Activated naive CD4-positive, alpha-beta T cell treated with anti-CD3 and anti-CD28 coated beads, Interleukin-2, amount 10 ng/mL, durations not matched to agents 7 days and 5 days (primary cell): Measurements from ENCODE around the gene KRTAP24-1.

Experiments
- CTCF ChIA-PET: fragments of 350-600 bp; sonication (Branson Sonifier 250); formaldehyde crosslinking; loops from one replicate; lab custom pipeline; 2021; ENCODE audit warnings: antibody characterized with exemption; lab: Charles Lee
- DNase-seq: peaks from one replicate; pipeline ENCODE4 v3.0.0-alpha.2; 2020
- H3K27ac Mint-ChIP-seq: one replicate; pipeline ENCODE4 v1.8.0; 2021; ENCODE audit warnings: mild to moderate bottlenecking, moderate library complexity, mixed read lengths
- H3K27me3 Mint-ChIP-seq: one replicate; pipeline ENCODE4 v1.8.0; 2021; ENCODE audit warnings: mild to moderate bottlenecking, mixed read lengths
- H3K36me3 Mint-ChIP-seq: one replicate; pipeline ENCODE4 v1.8.0; 2021; ENCODE audit warnings: mixed read lengths
- H3K4me1 Mint-ChIP-seq: one replicate; pipeline ENCODE4 v1.8.0; 2021; ENCODE audit warnings: mixed read lengths
- H3K4me3 Mint-ChIP-seq: one replicate; pipeline ENCODE4 v1.8.0; 2021; ENCODE audit warnings: mild to moderate bottlenecking, moderate library complexity, mixed read lengths
- H3K9me3 Mint-ChIP-seq: one replicate; pipeline ENCODE4 v1.8.0; 2021; ENCODE audit warnings: mixed read lengths

The KRTAP24-1 gene

GRCh38 chr21:30255679-30256078, 27.1 kb downstream of the KRTAP24-1 start:
- H3K27me3 Mint-ChIP-seq, result no peaks in the 10 kb centered on the region
- DNase-seq, result no peak
- no peak overlapping the region for H3K4me3 Mint-ChIP-seq
- H3K27ac Mint-ChIP-seq, result no peak overlapping the region
- H3K4me1 Mint-ChIP-seq, result no peaks in the 10 kb centered on the region
- no peaks in the 10 kb centered on the region for H3K36me3 Mint-ChIP-seq
- CTCF ChIA-PET, result no interaction called here
- H3K9me3 Mint-ChIP-seq, result no peaks in the 10 kb centered on the region

DNA sequence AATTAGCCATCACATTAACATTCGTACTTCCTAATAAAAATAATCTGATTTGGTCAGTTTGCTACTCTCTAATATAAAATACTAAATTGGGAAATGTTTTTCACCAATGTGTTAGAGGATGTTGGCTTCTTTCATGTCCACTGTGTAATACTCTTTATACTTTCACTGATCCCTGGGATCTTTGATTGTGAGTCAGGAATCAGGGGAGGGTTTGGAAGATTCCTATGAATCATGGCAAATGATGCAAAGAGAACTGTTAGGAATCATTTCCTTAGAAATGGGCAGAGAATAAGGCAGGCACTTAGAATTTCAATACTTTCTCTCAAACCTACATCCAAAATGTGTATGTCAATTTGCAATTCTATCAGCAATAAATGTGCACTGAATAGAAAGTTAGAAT, 31.0 kb downstream of the KRTAP24-1 start:
- Mint-ChIP-seq H3K4me1 (no peaks in the 10 kb centered on the region), H3K36me3 (no peaks in the 10 kb centered on the region)

DNA sequence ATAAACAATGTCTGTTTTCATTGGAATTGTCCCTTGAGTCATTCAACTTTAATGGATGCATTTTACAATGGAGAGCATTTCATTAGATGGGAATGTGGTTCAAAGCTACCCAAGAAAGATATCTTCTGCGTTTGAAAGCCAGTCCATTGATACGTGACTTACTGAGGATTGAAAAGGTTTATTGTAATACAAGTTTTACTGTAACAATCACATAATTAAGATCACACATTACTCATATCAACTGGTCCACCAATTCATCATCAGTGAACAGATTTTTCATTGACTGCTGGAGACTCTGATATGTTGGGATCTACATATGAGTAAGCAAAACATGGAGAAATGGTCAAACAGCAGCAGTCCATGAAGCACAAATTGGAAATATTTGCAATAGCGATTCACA, 32.8 kb downstream of the KRTAP24-1 start:
- CTCF ChIA-PET, result no interaction called here
- Mint-ChIP-seq H3K4me3 (no peak overlapping the region), H3K9me3 (no peaks in the 10 kb centered on the region), H3K27me3 (no peaks in the 10 kb centered on the region), H3K36me3 (no peaks in the 10 kb centered on the region), H3K27ac (no peak overlapping the region), H3K4me1 (no peaks in the 10 kb centered on the region)
- no peak for DNase-seq

More for the DNA sequence above, 31.0 kb downstream of the KRTAP24-1 start:
- H3K27ac Mint-ChIP-seq, result no peak overlapping the region
- no peak overlapping the region for H3K4me3 Mint-ChIP-seq
- no peaks in the 10 kb centered on the region for H3K9me3 Mint-ChIP-seq
- CTCF ChIA-PET, result no interaction called here
- no peak for DNase-seq
- no peaks in the 10 kb centered on the region for H3K27me3 Mint-ChIP-seq

- CTCF ChIA-PET, result no interaction called here
- Mint-ChIP-seq H3K27me3 (no peaks in the 10 kb centered on the region), H3K9me3 (no peaks in the 10 kb centered on the region), H3K27ac (no peak overlapping the region), H3K4me1 (no peaks in the 10 kb centered on the region), H3K4me3 (no peak overlapping the region), H3K36me3 (no peaks in the 10 kb centered on the region)
- DNase-seq, result no peak
These were observed 33.9 kb downstream of the KRTAP24-1 start for GRCh38 chr21:30248844-30249243.

GRCh38 chr21:30245061-30245460, 37.7 kb downstream of the KRTAP24-1 start:
- no peak for DNase-seq
- Mint-ChIP-seq H3K4me1 (no peaks in the 10 kb centered on the region), H3K4me3 (no peak overlapping the region), H3K27ac (no peak overlapping the region), H3K36me3 (no peaks in the 10 kb centered on the region), H3K9me3 (no peaks in the 10 kb centered on the region), H3K27me3 (no peaks in the 10 kb centered on the region)
- CTCF ChIA-PET, result interaction anchor here (1.2 kb wide), 1 partner anchor 52 kb away, joined by 3 read pairs; no protein-coding TSS in a partner anchor

DNA sequence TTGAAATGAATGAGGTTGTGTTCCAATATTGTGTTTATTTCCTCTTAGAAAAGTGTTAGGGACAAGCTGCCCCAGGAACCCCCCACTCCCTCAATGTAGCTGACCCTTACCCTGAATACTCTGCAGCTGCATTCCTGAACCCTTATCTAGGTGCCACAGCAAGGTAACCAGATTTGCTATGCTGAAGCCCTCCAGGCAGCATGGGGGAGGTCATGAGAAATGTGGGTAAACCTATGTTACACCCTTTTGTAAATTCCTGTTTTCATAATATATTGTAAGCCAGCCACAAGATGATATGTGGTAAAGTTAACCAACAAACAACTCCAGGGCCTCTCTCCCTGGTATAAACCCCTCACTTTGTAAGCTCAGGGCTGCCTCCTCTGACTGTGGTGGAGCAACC, 39.1 kb downstream of the KRTAP24-1 start:
- CTCF ChIA-PET, result interaction anchor here (1.2 kb wide), 1 partner anchor 54 kb away, joined by 3 read pairs; no protein-coding TSS in a partner anchor
- no peak for DNase-seq
- Mint-ChIP-seq H3K4me1 (no peaks in the 10 kb centered on the region), H3K4me3 (no peak overlapping the region), H3K36me3 (no peaks in the 10 kb centered on the region), H3K27me3 (no peaks in the 10 kb centered on the region), H3K9me3 (no peaks in the 10 kb centered on the region), H3K27ac (no peak overlapping the region)

GRCh38 chr21:30240661-30241060, 42.1 kb downstream of the KRTAP24-1 start:
- no peak for DNase-seq
- Mint-ChIP-seq H3K9me3 (no peaks in the 10 kb centered on the region), H3K36me3 (no peaks in the 10 kb centered on the region), H3K4me1 (no peaks in the 10 kb centered on the region), H3K27me3 (no peaks in the 10 kb centered on the region), H3K27ac (no peak overlapping the region), H3K4me3 (no peak overlapping the region)
- CTCF ChIA-PET, result no interaction called here

DNA sequence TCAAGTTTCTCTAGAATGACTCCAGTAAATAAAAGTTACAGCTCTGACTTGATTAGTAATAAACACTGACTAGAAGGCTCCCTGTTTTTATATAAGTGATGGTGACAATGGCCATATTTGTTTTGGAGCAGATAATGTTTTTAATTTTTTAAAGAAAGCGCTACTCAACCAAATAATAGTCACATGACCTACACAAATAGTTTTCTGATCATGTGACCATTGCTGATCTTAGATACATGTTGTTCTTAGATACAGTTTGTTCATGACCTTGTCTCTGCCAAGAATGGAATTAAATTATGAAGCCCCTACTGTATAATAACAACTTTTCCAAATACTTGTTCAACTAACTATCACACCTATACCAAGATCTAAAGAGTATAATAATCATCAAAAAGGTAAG, 44.6 kb downstream of the KRTAP24-1 start:
- DNase-seq, result no peak
- H3K4me1 Mint-ChIP-seq, result no peaks in the 10 kb centered on the region
- no peaks in the 10 kb centered on the region for H3K36me3 Mint-ChIP-seq
- H3K27ac Mint-ChIP-seq, result no peak overlapping the region
- no peaks in the 10 kb centered on the region for H3K27me3 Mint-ChIP-seq
- H3K9me3 Mint-ChIP-seq, result no peaks in the 10 kb centered on the region
- CTCF ChIA-PET, result no interaction called here
- no peak overlapping the region for H3K4me3 Mint-ChIP-seq

DNA sequence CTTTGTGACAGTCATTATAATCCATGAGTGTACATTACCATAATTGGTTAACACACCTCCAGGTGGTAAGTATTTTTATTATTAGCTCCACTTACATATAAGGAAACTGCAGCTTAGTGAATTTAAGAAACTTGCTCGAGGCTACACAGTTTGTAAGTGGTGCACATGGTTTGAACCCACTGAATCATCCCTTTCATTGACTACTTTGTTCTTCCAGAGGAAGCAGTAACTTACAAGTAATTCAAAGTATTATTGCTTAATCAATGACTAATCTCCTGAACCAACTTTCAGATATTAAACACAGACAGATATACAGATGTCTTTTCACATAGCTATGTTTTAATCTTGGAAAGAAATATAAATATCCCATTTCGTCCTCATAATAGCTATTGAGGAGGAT, 48.1 kb downstream of the KRTAP24-1 start:
- DNase-seq, result no peak
- CTCF ChIA-PET, result no interaction called here
- Mint-ChIP-seq H3K4me1 (no peaks in the 10 kb centered on the region), H3K36me3 (no peaks in the 10 kb centered on the region), H3K9me3 (no peaks in the 10 kb centered on the region), H3K27me3 (no peaks in the 10 kb centered on the region), H3K27ac (no peak overlapping the region), H3K4me3 (no peak overlapping the region)

GRCh38 chr21:30234050-30234449, 48.7 kb downstream of the KRTAP24-1 start:
- Mint-ChIP-seq H3K36me3 (no peaks in the 10 kb centered on the region), H3K27ac (no peak overlapping the region), H3K4me1 (no peaks in the 10 kb centered on the region), H3K27me3 (no peaks in the 10 kb centered on the region), H3K4me3 (no peak overlapping the region), H3K9me3 (no peaks in the 10 kb centered on the region)
- CTCF ChIA-PET, result no interaction called here
- no peak for DNase-seq

DNA sequence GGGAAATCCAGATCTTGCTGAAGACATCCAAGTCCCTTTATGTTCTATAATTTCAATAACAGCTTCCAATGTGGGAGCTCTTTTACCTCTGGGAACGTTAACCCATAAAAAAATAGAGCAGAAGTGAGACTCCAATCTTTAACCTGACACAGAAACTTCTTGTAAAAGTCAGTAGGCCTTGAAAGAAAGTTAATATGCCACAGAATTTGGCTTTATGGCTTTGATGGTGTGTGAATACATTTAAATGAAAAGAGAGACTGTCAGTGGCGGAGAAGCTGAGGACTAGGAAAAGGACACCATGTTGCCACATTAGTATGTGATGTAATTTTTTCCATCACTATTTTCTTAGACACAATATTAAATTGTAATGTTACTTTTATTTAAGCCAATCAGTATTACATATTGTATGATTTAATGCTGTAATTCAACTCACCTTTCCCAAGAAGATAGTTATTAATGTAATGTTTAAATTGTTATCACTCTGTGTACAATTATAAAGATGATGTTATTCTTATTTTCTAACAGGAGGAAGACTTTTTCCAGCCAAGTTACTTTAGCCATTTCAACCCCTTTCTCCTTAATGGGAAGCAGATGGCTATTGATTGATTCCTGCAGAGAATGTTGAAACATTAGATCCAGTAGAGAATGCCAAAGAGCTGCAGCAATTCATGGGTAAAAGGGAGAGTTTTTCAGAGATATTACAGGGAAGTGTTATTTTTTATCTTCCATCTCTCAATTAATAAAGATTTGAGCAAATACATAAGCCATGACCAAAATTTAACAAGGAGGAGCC, 49.3 kb downstream of the KRTAP24-1 start:
- no peak for DNase-seq
- Mint-ChIP-seq H3K4me3 (no peak overlapping the region), H3K9me3 (no peaks in the 10 kb centered on the region), H3K27ac (no peak overlapping the region), H3K36me3 (no peaks in the 10 kb centered on the region), H3K27me3 (no peaks in the 10 kb centered on the region), H3K4me1 (no peaks in the 10 kb centered on the region)
- CTCF ChIA-PET, result no interaction called here

DNA sequence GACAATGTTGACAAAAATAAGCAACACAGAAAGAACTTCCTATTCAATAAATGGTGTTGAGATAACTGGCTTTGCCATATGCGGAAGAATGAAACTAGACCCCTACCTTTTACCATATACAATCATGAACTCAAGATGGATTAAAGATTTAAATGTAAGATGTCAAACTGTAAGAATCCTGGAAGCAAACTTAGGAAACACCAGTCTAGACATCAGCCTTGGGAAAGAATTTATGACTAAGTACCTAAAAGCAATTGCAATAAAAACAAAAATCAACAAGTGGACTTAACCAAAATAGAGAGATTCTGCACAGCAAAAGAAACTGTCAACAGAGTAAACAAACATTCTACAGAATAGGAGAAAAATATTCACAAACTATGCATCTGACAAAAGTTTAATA, 50.7 kb downstream of the KRTAP24-1 start:
- H3K4me3 Mint-ChIP-seq, result no peak overlapping the region
- DNase-seq, result no peak
- no peak overlapping the region for H3K27ac Mint-ChIP-seq
- H3K27me3 Mint-ChIP-seq, result no peaks in the 10 kb centered on the region
- no peaks in the 10 kb centered on the region for H3K36me3 Mint-ChIP-seq
- no peaks in the 10 kb centered on the region for H3K4me1 Mint-ChIP-seq
- CTCF ChIA-PET, result no interaction called here
- H3K9me3 Mint-ChIP-seq, result no peaks in the 10 kb centered on the region
